GM19043 (cell line): Measurements from ENCODE around the gene TMEM271.

Experiments
- ATAC-seq: cut with Tn5 transposase; IDR thresholded peaks from one replicate; pipeline ENCODE4 v1.9.1; 2021; ENCODE audit warnings: low read depth; ENCODE audit not compliant: unreplicated experiment

Gene TMEM271

GRCh38 chr4:576245-576821, at the start of gene TMEM271:
Gene TMEM271, minus strand, starts transcription at chr4:576295. Its CDS starts 233 bp downstream, at chr4:576062.
- ATAC-seq = no peak

DNA sequence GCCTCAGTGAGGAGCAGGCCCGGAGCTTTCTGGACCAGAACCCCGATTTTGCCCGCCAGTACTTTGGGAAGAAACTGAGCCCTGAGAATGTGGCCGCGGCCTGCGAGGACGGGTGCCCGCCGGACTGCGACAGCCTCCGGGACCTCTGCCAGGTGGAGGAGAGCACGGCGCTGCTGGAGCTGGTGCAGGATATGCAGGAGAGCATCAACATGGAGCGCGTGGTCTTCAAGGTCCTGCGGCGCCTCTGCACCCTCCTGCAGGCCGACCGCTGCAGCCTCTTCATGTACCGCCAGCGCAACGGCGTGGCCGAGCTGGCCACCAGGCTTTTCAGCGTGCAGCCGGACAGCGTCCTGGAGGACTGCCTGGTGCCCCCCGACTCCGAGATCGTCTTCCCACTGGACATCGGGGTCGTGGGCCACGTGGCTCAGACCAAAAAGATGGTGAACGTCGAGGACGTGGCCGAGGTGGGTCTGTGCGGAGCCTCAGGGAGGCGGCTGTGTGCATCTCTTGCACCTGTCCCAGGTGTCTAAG, 49.6 kb upstream of the TMEM271 start:
- no peak for ATAC-seq

DNA sequence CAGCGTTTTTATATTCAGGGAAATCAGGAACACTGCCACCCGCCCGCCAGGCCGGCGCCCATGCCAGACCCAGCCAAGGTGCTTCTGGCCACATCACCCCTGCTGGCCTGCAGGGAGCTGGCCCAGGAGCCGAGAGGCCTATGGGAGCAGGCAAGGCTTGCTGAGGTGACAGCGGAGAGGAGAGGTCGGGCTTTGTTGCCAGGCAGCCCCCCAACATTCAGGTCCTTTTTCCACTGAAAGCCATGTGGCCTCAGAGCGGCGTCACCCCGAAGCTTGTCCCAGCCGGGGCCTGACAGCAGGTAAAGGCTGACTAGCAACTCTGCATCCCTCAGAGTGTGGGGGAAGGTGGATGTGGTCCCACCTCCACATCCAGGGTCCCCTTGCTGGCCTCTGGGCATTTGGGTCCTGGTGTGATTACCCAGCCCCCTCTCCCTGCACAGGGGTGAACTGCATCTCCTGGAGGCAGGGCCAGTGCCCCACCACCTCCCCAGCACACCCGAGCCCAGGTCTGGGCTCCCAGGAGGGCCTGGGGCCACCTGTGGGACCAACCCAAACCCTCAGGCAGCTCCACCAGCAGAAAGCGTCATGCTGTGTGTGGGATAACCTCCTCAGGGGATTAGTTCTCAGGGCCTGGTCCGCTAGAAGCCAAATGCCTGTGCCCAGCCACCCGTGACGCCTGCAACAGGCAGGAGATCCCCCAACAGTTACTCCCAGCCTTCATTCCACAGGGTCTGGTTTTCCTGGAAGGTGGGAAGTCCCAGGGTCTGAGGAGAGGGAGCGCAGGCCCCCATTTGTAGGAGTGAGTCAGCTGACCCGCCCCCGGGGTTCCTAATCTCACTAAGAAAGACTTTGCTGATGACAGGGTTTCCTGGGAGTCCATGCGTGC, 48.9 kb upstream of the TMEM271 start, which contains the start of gene PDE6B:
PDE6B (plus strand) TSS at position 869 of the 886 bp plus-strand sequence. CDS start 54 bp downstream, outside the sequence.
- no peak for ATAC-seq

GRCh38 chr4:623914-624566, 47.9 kb upstream of the TMEM271 start:
- no peak for ATAC-seq

GRCh38 chr4:622996-623913, 47.2 kb upstream of the TMEM271 start:
- ATAC-seq = no peak

DNA sequence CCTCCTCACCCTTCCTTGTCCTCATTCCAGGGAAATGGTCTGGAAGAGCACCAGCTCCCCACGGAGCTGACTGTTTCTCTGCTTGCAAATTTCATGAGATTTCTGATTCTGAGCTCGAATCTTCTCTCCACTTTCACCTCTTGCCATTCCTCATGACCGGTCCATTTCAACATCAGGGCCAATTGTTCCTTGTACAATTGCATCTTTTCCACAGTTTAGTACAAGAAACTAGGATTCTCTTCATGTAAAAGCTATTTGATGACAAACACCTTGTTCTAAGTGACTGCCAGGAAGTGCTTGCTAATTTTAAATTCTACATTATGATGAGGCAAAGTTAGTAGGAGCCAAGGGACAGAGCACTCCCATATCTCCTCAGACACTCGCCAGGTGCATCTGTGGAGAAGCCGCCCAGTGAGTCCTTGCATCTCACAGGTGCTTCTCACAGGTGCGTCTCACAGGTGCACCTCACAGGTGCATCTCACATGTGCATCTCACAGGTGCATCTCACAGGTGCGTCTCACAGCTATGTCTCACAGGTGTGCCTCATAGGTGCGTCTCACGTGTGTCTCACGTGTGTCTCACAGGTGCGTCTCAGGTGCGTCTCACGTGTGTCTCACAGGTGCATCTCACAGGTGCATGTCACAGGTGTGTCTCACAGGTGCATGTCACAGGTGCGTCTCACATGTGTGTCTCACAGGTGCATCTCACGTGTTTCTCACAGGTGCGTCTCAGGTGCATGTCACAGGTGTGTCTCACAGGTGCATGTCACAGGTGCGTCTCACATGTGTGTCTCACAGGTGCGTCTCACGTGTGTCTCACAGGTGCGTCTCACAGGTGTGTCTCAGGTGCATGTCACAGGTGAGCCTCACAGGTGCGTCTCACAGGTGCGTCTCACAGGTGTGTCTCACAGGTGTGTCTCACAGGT, 46.2 kb upstream of the TMEM271 start:
- no peak for ATAC-seq

DNA sequence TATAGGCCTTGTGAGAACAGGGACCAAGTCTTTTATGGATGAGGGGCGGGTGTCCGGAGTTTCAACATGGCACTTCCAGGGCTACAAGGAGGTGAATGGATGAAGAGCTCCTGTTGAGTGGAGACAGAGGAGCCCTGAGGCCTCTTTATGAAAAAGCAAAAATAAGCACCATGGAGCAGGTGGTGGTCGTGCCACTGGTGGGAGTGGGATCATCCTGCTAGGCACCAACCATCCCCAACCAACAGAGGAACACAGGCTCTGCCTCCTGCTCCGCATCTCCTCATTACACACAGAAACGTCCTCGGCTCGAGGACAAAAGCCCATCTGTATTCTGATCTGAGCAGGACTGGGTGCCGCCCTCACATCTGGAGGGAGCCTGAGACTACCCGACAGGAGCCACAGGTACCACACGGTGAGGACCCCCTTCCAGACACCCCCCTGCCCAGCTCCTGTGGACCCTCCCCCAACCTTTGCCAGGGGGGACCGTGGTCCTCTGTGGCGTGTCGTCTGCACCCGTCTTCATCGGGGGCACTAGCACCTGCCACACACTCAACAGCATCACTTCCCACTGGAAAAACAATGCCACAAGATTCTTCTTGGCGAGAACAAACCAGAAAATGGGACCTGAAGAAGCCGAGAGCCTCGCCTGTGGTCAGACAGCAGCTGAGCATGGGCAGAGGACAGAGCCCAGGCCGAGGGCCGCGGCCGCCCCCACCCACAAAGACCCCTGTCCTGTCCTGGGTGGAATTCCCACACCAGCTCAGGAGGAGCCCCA, 45.4 kb upstream of the TMEM271 start:
- no peak for ATAC-seq

- no peak for ATAC-seq
These were observed 44.8 kb upstream of the TMEM271 start for GRCh38 chr4:620851-621261.

DNA sequence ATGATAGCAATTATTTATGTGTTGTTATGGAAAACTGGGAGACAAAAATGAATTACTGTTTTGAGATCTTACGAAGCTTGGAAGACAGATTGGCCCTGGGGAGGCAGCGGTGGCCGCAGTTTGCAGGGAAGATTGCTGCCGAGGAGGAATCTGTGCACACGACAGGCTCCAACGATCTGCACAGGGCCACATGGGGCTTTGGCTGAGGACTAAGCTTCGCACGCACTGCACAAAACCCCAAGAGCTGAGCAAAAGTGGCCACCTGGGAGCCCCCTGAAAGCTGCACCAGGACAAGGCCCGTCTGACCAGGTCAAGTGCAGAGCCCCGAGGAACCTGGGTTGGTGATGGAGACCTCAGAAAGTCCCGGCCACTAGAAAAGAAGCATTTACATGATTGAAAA, 44.1 kb upstream of the TMEM271 start:
- no peak for ATAC-seq

DNA sequence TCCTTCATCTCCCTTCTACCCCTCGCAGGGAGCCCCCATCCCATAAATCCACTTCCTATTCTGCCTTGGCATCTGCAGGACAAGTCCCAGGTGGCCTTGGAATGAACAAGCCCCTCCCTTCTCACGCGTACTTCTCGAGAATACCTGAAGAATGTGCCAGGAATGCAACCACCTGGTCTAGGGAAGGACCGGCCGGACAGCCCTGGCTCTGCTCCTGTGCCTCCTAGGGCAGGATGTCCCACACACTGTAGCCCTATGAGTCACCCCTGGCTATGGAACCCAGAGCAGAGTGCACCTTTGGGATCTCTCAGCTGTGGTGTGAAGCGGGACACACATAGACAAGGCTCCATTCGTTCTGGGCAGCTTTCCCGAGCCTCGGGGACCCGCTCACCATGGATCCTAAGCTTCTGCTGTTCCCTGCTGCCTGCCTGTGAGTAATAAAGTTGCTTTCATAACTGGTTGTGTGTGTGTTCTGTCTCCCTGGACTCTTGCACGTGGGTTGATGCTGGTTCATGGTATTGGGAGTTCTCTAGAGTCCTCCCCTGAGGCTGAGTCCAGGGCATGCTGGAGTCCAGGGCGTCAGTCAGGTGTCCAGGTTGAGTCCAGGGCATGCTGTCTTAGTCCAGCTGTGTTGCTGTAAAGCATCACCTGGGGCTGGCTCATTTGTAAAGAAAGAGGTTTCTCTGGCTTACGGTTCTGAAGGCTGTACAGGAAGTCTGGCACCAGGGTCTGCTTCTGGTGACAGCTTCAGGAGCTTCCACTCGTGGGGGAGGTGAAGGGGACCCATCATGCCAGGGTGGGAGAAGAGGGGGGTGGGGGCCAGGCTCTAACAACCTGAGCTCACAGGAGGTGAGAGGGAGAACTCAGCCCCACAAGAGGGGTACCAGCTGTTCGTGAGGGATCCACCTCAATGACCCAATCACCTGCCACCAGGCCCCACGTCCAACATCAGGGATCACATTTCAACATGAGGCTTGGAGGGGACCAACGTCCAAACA, 41.8 kb upstream of the TMEM271 start:
- ATAC-seq = no peak

- ATAC-seq = no peak
These were observed 41.0 kb upstream of the TMEM271 start for GRCh38 chr4:616911-617643.

GRCh38 chr4:616091-616490, 40.0 kb upstream of the TMEM271 start:
- no peak for ATAC-seq

DNA sequence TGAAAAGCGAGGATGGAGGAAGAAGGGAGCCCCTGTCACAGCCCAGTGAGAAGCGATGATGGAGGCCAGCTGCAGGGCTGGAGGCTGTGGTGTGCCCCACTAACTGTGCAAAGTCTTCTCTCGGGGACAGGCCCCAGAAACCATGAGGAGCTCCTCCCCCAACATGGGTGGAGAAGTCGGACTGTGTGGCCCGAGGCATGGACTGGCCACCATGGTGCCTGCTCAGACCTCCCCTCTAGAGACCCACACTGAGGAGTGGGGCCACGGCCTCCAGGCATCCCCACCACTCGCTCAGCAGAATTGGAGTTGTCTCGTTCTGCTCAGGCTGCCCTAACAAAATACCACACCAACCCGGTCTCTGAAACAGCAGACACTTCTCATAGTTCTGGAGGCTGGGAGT, 37.0 kb upstream of the TMEM271 start:
- no peak for ATAC-seq

DNA sequence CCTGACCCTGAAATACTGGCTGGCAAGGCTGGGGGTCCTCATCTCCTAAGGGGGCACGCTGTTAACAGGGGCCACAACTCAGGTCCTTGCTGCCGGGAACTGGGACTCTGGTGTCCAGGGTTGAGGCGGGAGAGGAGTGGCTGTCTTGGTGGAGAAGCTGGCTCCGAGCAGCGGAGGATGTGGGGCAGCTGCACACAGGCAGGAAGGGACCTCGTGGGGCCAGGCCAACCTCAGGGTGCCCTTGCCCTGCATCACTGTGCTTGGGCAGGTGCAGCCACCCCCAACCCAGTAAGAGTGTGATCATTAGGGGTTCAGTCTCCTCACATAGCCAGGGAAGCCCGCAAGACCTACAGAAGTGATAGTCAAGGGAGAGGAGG, 36.6 kb upstream of the TMEM271 start:
- no peak for ATAC-seq

DNA sequence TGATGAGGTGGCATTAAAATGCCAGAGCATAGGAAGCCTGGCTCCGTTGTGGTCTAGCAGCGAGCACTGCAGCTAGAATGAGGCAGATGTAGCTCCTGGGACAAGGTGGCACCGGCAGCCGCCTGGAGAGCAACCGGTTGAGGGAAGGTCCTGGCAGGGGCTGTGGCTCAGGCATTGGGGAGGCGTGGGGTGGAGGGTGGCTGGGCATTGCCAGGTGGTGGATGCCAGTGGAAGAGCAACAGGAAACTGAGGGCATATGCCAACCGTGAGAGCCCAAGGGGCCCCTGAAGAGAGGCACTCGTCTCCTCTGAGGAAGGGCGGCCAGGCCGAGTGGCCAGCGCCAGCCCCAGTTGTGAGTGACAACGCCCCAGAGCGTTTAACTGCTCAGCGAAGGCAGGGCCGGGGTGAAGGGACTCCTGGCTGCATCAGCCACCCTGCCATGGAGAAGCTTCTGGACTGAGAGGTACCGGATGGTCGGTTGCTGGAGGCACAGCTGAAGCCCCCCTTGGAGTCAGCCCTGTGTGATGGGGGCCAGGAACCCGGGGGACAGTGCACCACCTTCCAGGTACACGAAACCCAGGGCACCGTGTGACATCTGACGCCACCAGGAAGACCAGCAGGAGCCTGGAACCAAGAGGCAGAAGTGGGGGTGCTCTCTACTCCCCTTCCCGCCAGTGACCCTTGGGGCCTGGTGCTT, 36.1 kb upstream of the TMEM271 start:
- ATAC-seq = no peak
